G401.6 (cell line): ENCODE measurements around the gene KDM3B.
"Not testable (repeated sequence)": the region's sequence is repeated elsewhere in the genome, so short reads cannot be mapped to it uniquely, and the experiment has no call there.

Experiments
- FAIRE-seq: peaks from 2 replicates; lab custom pipeline; 2012; peaks lifted over from hg19 to GRCh38; lab: Jason Lieb, UNC

KDM3B gene

DNA sequence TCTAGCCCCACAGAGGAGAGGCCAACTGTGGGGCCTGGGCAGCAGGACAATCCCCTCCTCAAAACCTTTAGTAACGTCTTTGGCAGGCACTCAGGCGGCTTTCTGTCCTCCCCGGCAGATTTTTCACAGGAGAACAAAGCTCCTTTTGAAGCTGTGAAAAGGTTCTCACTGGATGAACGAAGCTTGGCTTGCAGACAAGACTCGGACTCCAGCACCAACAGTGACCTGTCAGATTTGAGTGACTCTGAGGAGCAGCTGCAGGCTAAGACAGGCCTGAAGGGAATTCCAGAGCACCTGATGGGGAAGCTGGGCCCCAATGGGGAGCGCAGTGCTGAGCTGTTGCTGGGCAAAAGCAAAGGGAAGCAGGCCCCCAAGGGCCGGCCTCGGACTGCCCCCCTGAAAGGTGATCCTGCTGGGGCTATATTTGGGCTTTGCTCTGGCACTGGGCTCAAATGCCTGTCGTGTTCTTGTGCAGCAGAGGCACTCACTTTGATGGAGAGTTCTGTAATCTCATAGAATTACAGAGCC is 39.4 kb downstream of the KDM3B start:
- no peak for FAIRE-seq

- no peak for FAIRE-seq
These were observed 50.2 kb downstream of the KDM3B start for GRCh38 chr5:138402640-138403039.

DNA sequence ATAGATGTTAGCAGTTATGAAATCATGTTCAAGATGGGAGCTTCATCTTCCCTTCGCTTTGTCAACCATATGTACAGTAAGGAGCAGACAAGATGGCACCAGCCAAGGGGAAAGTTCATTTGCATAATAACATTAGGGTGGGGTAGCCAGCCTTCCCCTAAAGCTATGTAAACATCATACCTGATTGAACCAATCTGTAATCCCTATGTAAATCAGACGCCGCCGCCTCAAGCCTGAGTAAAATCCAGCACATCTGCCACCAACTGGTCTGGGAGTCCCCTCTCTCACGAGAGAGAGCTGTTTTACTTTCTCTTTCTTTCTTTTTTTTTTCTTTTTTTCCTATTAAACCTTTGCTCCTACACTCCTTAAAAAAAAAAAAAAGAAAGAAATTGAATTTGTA is 55.5 kb downstream of the KDM3B start:
- no peak for FAIRE-seq

- not testable (repeated sequence) for FAIRE-seq
These were observed 58.6 kb downstream of the KDM3B start for GRCh38 chr5:138410996-138411640.

DNA sequence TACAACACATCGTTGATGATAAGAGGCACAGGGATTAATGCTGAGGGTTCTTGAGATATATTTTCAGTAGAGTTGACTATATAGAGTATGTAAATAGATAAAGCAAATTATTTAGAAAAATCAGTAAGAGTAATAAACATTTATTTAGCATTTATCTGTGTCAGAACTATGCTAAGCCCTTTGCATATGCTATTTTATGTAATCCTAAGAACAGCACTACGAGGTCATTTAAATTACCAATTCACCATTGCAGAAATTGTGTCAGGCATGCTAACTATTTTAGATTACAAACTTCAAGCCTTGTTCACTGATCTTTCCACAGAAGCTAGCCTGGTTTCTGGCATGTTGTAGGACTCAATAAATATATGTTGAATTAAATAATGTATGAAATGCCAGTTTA is 66.0 kb downstream of the KDM3B start:
- no peak for FAIRE-seq

DNA sequence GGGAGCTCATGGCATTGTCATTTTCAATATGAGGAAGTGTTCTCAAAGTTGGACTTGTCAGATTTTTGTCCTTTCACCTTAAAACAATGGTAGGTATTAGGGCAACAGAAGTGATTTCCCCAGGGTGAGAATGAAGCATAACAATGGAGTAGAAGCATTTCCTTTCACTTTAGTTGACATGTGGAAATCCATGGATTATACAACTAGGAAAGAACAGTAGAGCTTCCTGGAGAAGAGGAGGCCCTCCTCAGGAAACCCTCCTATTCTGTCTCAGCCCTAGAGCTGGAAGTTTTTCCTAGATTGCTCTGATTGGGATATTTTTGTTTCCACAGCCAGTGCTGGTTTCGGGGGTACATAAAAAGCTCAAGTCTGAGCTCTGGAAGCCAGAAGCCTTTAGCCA is 72.6 kb downstream of the KDM3B start:
- FAIRE-seq = no peak

DNA sequence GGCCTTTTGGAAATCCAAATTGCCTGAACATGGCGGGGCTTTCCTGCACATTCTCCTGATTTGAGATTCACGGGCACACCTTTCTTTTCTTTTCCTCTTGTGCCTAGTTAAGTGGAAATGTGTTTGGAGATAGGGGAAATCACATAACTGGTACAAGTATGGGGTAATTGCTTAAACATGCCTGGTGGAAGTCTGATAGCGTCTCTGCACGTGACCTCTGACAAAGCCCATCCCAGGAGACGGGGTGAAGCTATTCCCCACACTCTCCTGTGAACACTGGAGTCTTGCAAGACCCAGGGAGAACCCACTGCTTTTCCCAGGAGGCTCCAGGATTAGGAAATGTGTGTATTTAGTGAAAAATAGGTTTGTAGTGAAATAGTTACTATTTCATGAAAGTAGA is 83.5 kb downstream of the KDM3B start:
- FAIRE-seq = no peak

GRCh38 chr5:138438003-138438723 is 85.7 kb downstream of the KDM3B start:
- no peak for FAIRE-seq

GRCh38 chr5:138438724-138439476 is 86.4 kb downstream of the KDM3B start, which contains the start of gene REEP2:
TSS of gene REEP2 (plus strand) at chr5:138439057. CDS start at chr5:138439209, 152 bp downstream.
- no peak for FAIRE-seq

- no peak for FAIRE-seq
These were observed 87.1 kb downstream of the KDM3B start for GRCh38 chr5:138439477-138440158.

- FAIRE-seq = no peak
These were observed 87.9 kb downstream of the KDM3B start for GRCh38 chr5:138440159-138441073.

GRCh38 chr5:138441221-138441620 is 88.7 kb downstream of the KDM3B start:
- no peak for FAIRE-seq

- no peak for FAIRE-seq
These were observed 91.7 kb downstream of the KDM3B start for GRCh38 chr5:138444078-138444773.

DNA sequence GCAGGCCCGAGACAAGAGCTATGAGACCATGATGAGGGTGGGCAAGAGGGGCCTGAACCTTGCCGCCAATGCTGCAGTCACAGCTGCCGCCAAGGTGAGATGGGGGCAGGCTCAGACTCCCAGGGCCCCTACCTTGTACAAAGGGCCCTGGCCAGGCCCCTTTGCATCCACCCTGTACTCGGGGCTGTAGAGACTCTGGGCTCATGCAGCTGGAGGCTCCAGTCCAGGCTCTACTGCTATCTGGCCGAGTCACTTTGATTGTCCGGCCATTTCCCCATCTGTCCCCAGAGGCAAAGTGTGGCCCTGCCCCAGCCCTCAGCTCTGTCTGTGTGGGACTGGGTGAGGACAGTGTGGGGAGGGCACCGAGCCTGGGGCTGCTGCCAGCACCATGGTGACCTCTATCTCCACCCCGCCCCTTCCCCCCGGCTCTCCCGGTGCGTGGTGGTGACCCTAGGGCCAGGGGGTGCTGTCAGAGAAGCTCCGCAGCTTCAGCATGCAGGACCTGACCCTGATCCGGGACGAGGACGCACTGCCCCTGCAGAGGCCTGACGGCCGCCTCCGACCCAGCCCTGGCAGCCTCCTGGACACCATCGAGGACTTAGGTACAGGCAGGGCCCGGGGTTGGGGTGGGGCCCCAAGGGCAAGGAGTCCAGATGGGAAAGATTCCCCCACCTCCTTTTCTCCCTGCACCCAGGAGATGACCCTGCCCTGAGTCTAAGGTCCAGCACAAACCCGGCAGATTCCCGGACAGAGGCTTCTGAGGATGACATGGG is 92.5 kb downstream of the KDM3B start:
- FAIRE-seq = no peak

DNA sequence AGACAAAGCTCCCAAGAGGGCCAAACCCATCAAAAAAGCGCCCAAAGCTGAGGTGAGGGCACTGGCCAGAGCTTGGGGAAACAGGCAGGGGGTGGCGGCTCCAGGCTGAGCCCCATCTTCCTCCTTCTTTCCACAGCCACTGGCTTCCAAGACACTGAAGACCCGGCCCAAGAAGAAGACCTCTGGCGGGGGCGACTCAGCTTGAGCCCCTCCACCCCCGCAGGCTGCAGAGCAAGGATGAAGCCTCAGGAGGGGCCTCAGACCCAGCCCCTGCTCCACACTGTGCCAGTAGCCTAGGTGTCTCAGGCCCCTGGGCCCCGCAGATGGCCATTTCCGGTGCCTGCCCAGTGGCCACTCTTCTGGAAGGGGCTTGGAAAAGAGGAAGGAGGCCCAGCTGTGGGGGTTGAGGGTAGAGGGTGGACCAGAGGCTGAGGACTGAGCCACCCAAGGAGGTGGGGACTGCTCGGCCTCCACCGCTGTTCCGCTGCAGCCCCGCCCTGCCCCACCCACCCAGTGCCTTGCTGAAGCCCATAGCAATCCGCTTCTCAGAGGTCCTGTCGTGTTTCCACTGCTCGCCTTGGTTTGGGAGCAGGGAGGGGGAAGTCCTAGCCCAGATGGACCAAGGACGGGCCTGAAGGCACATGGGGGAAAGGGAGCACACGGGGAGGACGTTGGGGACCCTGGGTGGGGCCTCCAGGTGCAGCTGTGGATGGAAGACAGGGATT is 93.2 kb downstream of the KDM3B start:
- no peak for FAIRE-seq

DNA sequence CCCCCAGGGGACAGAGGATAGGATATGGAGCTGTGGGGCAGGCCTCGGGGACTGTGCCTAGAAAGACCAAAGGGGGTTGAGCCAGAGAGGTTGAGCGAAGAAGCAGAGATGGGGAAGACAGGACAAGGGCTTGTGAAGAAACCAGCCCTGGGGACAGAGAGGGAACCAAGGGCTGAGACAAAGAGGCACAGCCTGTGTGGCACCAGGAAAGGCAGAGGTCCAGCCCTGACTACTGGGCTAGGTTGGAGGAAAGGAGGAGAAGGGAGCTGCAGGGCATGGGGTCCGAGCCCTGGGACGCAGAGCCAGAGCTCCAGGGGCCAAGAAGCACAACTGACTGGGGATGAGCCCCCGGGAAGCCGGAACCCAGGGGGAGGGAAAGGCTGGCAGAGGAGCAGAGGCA is 95.6 kb downstream of the KDM3B start:
- no peak for FAIRE-seq

GRCh38 chr5:138448481-138449398 is 96.3 kb downstream of the KDM3B start:
- FAIRE-seq = no peak
